GM18498 (cell line): ENCODE measurements around the gene ZSCAN25.
"Not testable (repeated sequence)": the region's sequence is repeated elsewhere in the genome, so short reads cannot be mapped to it uniquely, and the experiment has no call there.

Experiments
- ATAC-seq: cut with Tn5 transposase; IDR thresholded peaks from one replicate; pipeline ENCODE4 v1.9.1; 2021; ENCODE audit warnings: mild to moderate bottlenecking, moderate library complexity; ENCODE audit not compliant: unreplicated experiment

Gene ZSCAN25

GRCh38 chr7:99617192-99617781 is 541 bp downstream of the ZSCAN25 start:
- ATAC-seq, result no peak

GRCh38 chr7:99618726-99619125 is 2.0 kb downstream of the ZSCAN25 start:
- no peak for ATAC-seq

- ATAC-seq, result no peak
Observed at GRCh38 chr7:99619571-99620130, 2.9 kb downstream of the ZSCAN25 start.

DNA sequence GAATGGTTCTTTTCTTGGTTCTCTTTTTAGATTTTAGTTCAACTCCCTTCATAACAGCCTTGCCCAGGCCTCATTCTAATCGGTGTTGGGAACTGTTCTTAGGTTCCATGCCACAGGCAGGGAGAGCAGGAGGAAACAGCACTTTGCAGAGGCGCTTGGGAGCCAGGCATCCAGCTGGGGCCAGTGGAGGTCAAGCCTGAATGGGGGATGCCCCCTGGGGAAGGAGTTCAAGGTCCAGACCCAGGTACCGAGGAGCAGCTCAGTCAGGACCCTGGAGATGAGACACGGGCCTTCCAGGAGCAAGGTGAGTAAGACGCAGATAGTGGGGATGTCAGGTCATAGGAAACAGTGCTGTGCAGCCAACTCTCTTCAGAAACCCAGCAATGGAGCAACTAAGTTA is 4.5 kb downstream of the ZSCAN25 start:
- ATAC-seq, result no peak

DNA sequence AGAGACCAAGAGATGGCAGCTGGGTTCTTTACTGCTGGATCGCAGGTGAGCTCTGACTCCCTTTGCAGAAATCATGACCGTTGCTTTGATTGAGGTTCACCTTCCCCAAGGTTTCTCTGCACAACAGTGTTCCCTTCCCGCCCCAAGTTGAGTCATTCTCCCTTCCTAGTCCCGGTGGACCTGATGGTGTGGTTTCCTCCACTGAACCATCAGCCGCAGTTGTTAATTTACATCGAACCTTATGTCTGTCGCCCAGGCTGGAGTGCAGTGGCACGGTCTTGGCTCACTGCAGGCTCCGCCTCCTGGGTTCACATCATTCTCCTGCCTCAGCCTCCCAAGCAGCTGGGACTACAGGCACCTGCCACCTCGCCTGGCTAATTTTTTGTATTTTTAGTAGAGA is 5.8 kb downstream of the ZSCAN25 start:
- ATAC-seq, result no peak

DNA sequence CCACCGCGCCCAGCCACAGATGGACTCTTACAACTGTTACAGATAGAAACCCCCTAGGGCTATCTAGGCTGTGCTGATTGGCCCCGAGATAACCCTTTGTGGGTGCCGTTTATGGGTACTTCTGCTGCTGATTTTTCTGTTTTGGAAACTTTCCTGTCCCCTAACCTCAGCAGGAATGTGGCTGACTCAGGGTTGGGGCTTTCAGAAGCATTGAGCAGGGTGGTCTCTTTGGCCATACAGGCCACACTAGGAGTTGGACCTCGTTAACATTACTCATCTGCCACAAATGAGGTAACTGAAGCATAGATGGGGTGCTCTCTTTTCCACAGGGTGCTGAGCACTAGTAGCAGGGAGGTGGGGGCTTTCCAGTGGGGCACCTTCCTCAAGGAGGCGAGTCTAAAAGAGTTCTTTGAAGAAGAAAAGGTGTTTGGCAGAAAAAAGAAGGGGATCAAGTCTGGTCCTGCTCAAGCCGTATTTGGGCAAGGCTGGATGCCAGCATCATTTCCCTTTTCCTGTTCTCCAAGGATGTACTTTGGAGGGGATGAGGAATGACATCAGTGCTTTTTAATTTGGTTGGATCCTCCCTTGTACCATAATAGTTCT is 6.4 kb downstream of the ZSCAN25 start:
- no peak for ATAC-seq

- ATAC-seq, result no peak
Observed at GRCh38 chr7:99623702-99624447, 7.1 kb downstream of the ZSCAN25 start.

GRCh38 chr7:99624484-99624883 is 7.7 kb downstream of the ZSCAN25 start:
- no peak for ATAC-seq

DNA sequence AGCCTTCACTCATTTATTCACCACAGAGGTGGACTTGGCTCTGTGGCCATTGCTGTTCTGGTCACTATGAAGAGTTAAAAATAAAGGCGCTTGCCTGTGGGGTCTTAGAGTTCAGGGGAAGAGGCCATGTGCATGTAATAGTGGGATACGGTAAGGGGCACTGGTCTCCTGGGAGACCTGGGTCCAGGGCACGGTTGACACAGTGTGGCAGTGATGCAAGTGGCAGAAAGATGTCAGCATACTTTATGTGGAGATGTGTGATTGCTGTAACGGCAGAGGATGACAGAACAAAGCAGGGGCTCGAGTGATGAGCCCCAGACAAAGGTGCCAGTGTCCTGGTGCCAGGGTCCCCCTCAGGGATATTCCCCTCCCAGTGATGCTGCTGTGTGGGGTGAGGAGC is 8.6 kb downstream of the ZSCAN25 start:
- ATAC-seq, result no peak

DNA sequence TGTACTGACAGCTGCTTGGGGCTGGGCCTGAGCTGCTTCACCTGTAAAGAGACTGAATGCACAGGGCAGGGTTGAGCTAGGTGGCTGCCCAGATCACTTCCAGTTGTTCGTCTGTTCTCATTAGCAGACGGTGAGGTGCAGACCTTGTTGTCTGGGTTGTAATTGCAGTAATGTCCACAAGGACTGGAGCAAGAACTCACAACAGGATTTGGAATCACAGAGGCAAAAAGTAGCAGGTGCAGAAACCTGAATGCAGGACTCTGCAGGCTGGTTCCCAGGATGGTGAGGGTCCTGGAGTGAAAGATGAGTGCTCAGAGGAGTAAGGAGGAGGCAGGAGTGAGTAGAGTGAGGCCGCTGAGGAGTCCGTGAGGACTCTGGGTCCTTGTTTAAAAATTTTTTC is 9.2 kb downstream of the ZSCAN25 start:
- no peak for ATAC-seq

DNA sequence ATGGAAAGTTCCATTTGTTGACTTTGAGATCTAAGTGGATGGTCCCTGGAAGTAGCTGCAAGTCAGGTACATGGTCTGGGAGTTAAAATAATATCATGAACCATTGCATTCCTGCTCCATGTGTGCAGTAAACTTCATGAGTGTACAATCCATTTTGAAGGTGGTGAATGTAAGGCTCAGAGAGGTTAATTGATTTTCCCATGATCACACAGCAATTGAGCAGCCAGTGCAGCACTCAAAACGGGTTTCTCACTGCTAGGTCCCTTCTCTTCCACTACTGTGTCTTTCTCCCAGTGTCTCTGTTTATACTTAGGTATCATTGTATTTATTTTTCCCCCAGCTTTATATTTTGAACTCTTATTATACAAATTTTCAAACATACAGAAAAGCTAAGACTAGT is 9.9 kb downstream of the ZSCAN25 start:
- ATAC-seq, result no peak

- no peak for ATAC-seq
Observed at GRCh38 chr7:99627513-99627912, 10.8 kb downstream of the ZSCAN25 start.

- no peak for ATAC-seq
Observed at GRCh38 chr7:99628471-99629465, 12.0 kb downstream of the ZSCAN25 start.

DNA sequence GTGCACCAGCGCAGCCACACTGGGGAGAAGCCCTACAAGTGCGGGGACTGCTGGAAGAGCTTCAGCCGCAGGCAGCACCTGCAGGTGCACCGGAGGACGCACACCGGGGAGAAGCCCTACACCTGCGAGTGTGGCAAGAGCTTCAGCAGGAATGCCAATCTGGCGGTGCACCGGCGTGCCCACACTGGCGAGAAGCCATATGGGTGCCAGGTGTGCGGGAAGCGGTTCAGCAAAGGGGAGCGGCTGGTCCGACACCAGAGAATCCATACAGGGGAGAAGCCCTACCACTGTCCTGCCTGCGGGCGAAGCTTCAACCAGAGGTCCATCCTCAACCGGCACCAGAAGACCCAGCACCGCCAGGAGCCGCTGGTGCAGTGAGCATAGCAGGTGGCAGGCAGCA is 12.9 kb downstream of the ZSCAN25 start:
- ATAC-seq, result no peak

GRCh38 chr7:99631295-99632109 is 14.8 kb downstream of the ZSCAN25 start:
- ATAC-seq, result no peak

DNA sequence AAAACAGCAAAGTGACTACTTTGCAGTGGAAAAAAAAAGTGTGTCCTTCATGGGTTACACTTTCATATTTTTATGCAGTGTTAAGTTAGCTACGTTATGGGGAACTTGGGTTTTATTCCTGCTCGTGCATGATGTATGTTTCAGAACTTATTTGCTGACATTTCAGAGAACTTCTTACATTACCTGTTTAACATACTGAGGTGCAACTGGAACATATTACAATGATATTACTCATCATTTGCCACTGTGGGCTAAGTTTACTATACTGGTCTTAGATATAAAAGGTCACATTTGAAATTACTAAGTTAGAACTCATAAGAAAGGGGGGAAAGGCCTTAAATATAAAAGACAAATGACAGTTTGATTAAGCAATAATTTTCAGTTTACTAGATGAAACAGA is 20.7 kb downstream of the ZSCAN25 start:
- ATAC-seq, result not testable (repeated sequence)

- ATAC-seq, result no peak
Observed at GRCh38 chr7:99638731-99639130, 22.0 kb downstream of the ZSCAN25 start.

DNA sequence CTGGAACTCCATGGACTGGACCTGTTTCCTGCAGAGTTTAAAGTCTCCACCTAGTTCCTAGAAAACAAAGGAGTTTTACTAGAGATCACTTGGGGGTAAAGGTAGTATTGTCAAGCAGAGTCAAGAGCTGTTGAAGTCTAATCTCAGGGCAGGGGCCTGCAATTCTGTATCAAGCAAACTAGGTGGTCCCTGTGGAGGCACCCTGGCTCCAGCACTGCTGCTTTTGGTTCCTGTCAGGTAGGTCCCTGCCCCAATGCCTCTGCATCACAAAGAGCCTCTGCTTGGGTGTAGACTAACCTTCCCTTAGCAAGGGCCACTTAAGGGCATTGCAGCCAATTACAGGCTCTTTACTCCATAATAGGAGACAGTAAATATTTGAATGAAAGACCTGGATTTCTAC is 22.5 kb downstream of the ZSCAN25 start:
- ATAC-seq, result no peak

- ATAC-seq, result no peak
Observed at GRCh38 chr7:99642027-99642426, 25.3 kb downstream of the ZSCAN25 start.

- no peak for ATAC-seq
Observed at GRCh38 chr7:99643464-99643863, 26.7 kb downstream of the ZSCAN25 start.
